ENCODE measurements around the gene COQ8B.
"Not testable (repeated sequence)": the region's sequence is repeated elsewhere in the genome, so short reads cannot be mapped to it uniquely, and the experiment has no call there.

The COQ8B gene

GRCh38 chr19:40716482-40717324, at the start of gene COQ8B, which contains the start of gene ITPKC:
COQ8B (minus strand) TSS chr19:40716886; CDS start chr19:40714632, 2,254 bp downstream.
ITPKC (plus strand) TSS chr19:40717112; CDS start chr19:40717136, 24 bp downstream.
- in situ Hi-C loops (cut with HindIII; ENCODE audit: low pct_ligation_motif_present, low sequenced_read_pairs): no loop called here
- Histone ChIP-seq H3K36me3 (replicated peaks) (no peaks in the 10 kb centered on the region), H3K27me3 (replicated peaks) (no peaks in the 10 kb centered on the region), H3K27ac (peak within 1 kb of the TSS; percentile 99), H3K4me3 (ENCODE audit: low read depth, low read length) (peak within 1 kb of the TSS; percentile 76)
- TF ChIP-seq CTCF (IDR thresholded peaks at IDR 0.05; ENCODE audit: low read depth, low read length, missing control alignments): no peak
- peak; percentile 97 for DNase-seq

GRCh38 chr19:40766385-40766784, 49.7 kb upstream of the COQ8B start:
- DNase-seq; in situ Hi-C loops (cut with HindIII; ENCODE audit: low pct_ligation_motif_present, low sequenced_read_pairs); H3K4me3 ChIP-seq (ENCODE audit: low read depth, low read length); H3K27me3 ChIP-seq (replicated peaks); H3K27ac ChIP-seq: not testable (repeated sequence)
- peaks cover 51% of the 10 kb centered on the region for H3K36me3 ChIP-seq (replicated peaks)

- DNase-seq: no peak
- no peak for TF ChIP-seq CTCF (IDR thresholded peaks at IDR 0.05; ENCODE audit: low read depth, low read length, missing control alignments)
- no peaks in the 10 kb centered on the region for H3K27me3 ChIP-seq (replicated peaks)
- no peak overlapping the region for H3K4me3 ChIP-seq (ENCODE audit: low read depth, low read length)
- H3K27ac ChIP-seq: no peak overlapping the region
- H3K36me3 ChIP-seq (replicated peaks): peaks cover 71% of the 10 kb centered on the region
- in situ Hi-C loops (cut with HindIII; ENCODE audit: low pct_ligation_motif_present, low sequenced_read_pairs): no loop called here
Observed at GRCh38 chr19:40763963-40764362, 47.3 kb upstream of the COQ8B start.

- in situ Hi-C loops (cut with HindIII; ENCODE audit: low pct_ligation_motif_present, low sequenced_read_pairs): no loop called here
- Histone ChIP-seq H3K27me3 (replicated peaks) (no peaks in the 10 kb centered on the region), H3K4me3 (ENCODE audit: low read depth, low read length) (no peak overlapping the region), H3K27ac (no peak overlapping the region), H3K36me3 (replicated peaks) (peaks cover 75% of the 10 kb centered on the region)
- DNase-seq: no peak
- no peak for TF ChIP-seq CTCF (IDR thresholded peaks at IDR 0.05; ENCODE audit: low read depth, low read length, missing control alignments)
Observed at GRCh38 chr19:40763526-40763925, 46.8 kb upstream of the COQ8B start.

GRCh38 chr19:40762754-40763470, 46.2 kb upstream of the COQ8B start:
- no peaks in the 10 kb centered on the region for H3K27me3 ChIP-seq (replicated peaks)
- H3K27ac ChIP-seq: no peak overlapping the region
- in situ Hi-C loops (cut with HindIII; ENCODE audit: low pct_ligation_motif_present, low sequenced_read_pairs): no loop called here
- DNase-seq: no peak
- TF ChIP-seq CTCF (IDR thresholded peaks at IDR 0.05; ENCODE audit: low read depth, low read length, missing control alignments): no peak
- H3K4me3 ChIP-seq (ENCODE audit: low read depth, low read length): no peak overlapping the region
- peaks cover 81% of the 10 kb centered on the region for H3K36me3 ChIP-seq (replicated peaks)

GRCh38 chr19:40759352-40759751, 42.7 kb upstream of the COQ8B start:
- no peak for TF ChIP-seq CTCF (IDR thresholded peaks at IDR 0.05; ENCODE audit: low read depth, low read length, missing control alignments)
- no peak for DNase-seq
- in situ Hi-C loops (cut with HindIII; ENCODE audit: low pct_ligation_motif_present, low sequenced_read_pairs): no loop called here
- H3K4me3 ChIP-seq (ENCODE audit: low read depth, low read length): no peak overlapping the region
- no peaks in the 10 kb centered on the region for H3K27me3 ChIP-seq (replicated peaks)
- H3K36me3 ChIP-seq (replicated peaks): peaks cover 79% of the 10 kb centered on the region
- H3K27ac ChIP-seq: no peak overlapping the region

Data from brain microvascular endothelial cell (primary cell).